B cell (primary cell): ENCODE data around the gene CHD1L.

Source experiments
- CTCF ChIP-seq: fragments of 200-600 bp; IDR thresholded peaks from one replicate; pipeline ENCODE4 v1.8.0; 2022; ENCODE audit warnings: antibody characterized with exemption, mild to moderate bottlenecking
- EZH2 ChIP-seq: IDR thresholded peaks from 2 replicates; pipeline ENCODE4 v1.6.1; 2012; ENCODE audit warnings: borderline replicate concordance, low read depth, mild to moderate bottlenecking, moderate library complexity, low read length; ENCODE audit not compliant: insufficient read depth, poor library complexity, severe bottlenecking

- TF ChIP-seq CTCF (no peak), EZH2 (no peak)
Observed at GRCh38 chr1:147337040-147337630, 94.7 kb downstream of the CHD1L start.
